AG04449 (cell line): ENCODE results near the gene PRMT3.
"Not testable (repeated sequence)": the region's sequence is repeated elsewhere in the genome, so short reads cannot be mapped to it uniquely, and the experiment has no call there.

Source experiments
- CTCF ChIA-PET: fragments of 350-600 bp; formaldehyde crosslinking; extraction: SDS; loops from one replicate; lab custom pipeline; 2021; ENCODE audit warnings: antibody characterized with exemption; lab: Yijun Ruan, JAX
- POLR2A ChIA-PET: fragments of 400-600, 350-600 bp; formaldehyde crosslinking; extraction: SDS; loops from one replicate; lab custom pipeline; 2020; ENCODE audit warnings: antibody characterized with exemption, inconsistent platforms; lab: Yijun Ruan, JAX
- DNase-seq: peaks from one replicate; pipeline ENCODE4 v3.0.0-alpha.2; 2010; ENCODE audit warnings: low read depth, low spot score
- H3K4me3 ChIP-seq: 2 replicates; pipeline ENCODE4 v1.5.1; 2011; ENCODE audit warnings: low read depth, mild to moderate bottlenecking, control low read depth, low read length
- CTCF ChIP-seq: IDR thresholded peaks from one replicate; pipeline ENCODE4 v1.5.1; 2011; ENCODE audit warnings: mild to moderate bottlenecking, moderate library complexity, low read length, control low read depth, inconsistent platforms; ENCODE audit not compliant: insufficient read depth; ENCODE audit errors: missing control alignments

The PRMT3 gene

GRCh38 chr11:20479513-20479912 is 92.0 kb downstream of the PRMT3 start:
- CTCF ChIA-PET, result no interaction called here
- DNase-seq, result no peak
- no peak for TF ChIP-seq CTCF
- H3K4me3 ChIP-seq, result no peak overlapping the region
- POLR2A ChIA-PET, result no interaction called here

- DNase-seq, result no peak
- TF ChIP-seq CTCF, result no peak
- CTCF ChIA-PET, result no interaction called here
- no peak overlapping the region for H3K4me3 ChIP-seq
- POLR2A ChIA-PET, result no interaction called here
Observed at GRCh38 chr11:20483931-20484330, 96.4 kb downstream of the PRMT3 start.

- H3K4me3 ChIP-seq, DNase-seq, CTCF ChIA-PET, POLR2A ChIA-PET: not testable (repeated sequence)
Observed at GRCh38 chr11:20484416-20484815, 96.9 kb downstream of the PRMT3 start.

GRCh38 chr11:20488352-20488751 is 100.8 kb downstream of the PRMT3 start:
- CTCF ChIA-PET, result no interaction called here
- POLR2A ChIA-PET, result no interaction called here
- H3K4me3 ChIP-seq, result no peak overlapping the region
- no peak for TF ChIP-seq CTCF
- DNase-seq, result no peak

- DNase-seq, result no peak
- no peak for TF ChIP-seq CTCF
- no peak overlapping the region for H3K4me3 ChIP-seq
- ChIA-PET CTCF (no interaction called here), POLR2A (no interaction called here)
Observed at GRCh38 chr11:20489948-20490347, 102.4 kb downstream of the PRMT3 start.

GRCh38 chr11:20493340-20493739 is 105.8 kb downstream of the PRMT3 start:
- CTCF ChIA-PET, result no interaction called here
- no peak for DNase-seq
- H3K4me3 ChIP-seq, result no peak overlapping the region
- POLR2A ChIA-PET, result no interaction called here
- no peak for TF ChIP-seq CTCF

GRCh38 chr11:20497124-20497792 is 109.7 kb downstream of the PRMT3 start:
- CTCF ChIA-PET, result interaction anchor here (1.9 kb wide), 1 partner anchor 100 kb away, joined by 6 read pairs; no protein-coding TSS in a partner anchor
- DNase-seq, result no peak
- POLR2A ChIA-PET, result no interaction called here
- TF ChIP-seq CTCF, result no peak
- no peak overlapping the region for H3K4me3 ChIP-seq
